HG02678 (cell line): ENCODE measurements around the gene CDH16.
A peak's percentile ranks its signal among the peaks of the same experiment; 100 is the strongest.

Experiments used
- ATAC-seq: cut with Tn5 transposase; IDR thresholded peaks from one replicate; pipeline ENCODE4 v1.9.1; 2021; ENCODE audit warnings: mild to moderate bottlenecking, moderate library complexity; ENCODE audit not compliant: unreplicated experiment

The CDH16 gene

DNA sequence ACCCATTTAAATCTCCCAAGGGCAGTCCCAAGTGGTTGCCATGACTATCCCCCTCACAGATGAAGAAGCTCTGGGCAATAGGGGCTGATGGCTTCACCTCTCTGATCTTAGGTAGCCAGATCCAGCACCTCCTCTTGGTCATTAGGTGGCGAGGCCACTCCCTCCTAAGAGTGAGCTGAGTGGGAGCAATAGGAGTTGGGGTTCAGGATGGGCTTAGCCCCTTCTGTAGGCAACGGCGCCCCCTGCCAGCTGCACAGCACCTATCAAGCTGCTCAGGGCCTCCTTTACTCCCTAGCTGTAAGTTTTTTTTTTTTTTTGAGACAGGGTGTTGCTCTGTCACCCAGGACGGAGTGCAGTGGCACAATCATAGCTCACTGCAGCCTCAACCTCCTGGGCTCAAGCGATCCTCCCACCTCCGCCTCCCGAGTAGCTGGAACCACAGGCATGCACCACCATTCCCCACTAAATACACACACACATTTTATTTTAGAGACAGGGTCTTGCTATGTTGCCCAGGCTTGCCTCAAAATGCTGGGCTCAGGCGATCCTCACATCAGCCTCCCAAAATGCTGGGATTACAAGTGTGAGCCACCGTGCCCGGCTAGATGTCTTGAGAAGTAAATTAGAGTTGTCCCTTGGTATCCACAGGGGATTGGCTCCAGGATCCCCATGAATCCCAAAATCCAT is 10.2 kb upstream of the CDH16 start:
- no peak for ATAC-seq

DNA sequence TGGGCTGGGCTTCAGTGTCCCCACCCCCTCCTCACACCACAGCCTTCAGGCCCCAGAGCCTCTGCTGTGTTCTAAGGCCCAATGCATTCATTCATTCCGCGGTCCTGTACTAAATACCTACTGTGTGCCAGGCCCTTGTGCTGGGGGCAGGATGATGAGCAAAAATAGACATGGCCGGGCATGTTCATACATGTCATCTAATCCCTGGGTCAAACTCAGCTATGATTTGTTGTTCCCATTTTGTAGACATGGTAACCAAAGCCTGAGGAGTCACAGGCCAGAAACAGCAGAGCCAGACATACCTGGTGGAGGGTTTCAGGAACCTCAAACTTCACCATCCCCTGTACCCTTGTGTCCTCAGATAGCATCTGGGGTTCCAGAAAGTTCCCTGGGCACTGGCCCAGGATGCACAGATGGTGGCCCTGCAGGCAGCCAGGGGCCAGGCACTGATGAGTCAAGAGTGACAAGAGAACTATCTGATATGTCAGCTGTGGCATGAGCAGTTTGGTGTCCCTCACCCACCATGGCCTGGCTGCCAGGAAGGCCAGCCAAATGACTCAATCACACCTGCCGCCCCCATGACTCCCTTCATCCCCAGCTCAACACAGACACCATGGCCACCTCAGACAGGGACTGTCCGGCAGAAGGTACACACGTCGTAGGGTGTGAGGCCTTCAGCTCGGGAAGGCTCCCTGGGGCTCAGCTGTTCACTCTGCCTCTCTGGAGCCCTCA is 9.4 kb upstream of the CDH16 start:
- ATAC-seq: no peak

DNA sequence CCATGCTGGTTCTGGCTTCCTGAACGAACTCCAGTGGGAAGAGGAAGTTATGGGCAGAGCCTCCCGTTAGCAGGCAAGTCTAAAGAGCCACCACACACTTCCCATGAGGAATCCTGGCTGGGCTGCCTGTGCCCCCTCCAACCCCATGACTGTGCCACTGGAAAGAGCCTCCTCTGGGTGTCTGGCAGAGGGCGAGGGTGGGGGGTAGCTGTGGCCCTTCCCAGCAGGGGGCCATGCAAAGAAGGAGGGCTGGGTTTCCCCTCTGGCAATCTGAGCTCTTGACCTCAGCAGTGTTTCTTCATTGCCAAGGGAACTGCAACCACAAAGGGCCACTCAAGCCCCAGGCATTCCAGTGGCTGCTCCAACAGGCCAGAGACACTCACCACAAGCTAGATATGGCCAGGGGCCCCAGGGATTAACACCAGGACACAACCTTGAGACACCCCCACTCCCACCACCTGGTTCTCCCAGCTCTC is 8.3 kb upstream of the CDH16 start:
- no peak for ATAC-seq

DNA sequence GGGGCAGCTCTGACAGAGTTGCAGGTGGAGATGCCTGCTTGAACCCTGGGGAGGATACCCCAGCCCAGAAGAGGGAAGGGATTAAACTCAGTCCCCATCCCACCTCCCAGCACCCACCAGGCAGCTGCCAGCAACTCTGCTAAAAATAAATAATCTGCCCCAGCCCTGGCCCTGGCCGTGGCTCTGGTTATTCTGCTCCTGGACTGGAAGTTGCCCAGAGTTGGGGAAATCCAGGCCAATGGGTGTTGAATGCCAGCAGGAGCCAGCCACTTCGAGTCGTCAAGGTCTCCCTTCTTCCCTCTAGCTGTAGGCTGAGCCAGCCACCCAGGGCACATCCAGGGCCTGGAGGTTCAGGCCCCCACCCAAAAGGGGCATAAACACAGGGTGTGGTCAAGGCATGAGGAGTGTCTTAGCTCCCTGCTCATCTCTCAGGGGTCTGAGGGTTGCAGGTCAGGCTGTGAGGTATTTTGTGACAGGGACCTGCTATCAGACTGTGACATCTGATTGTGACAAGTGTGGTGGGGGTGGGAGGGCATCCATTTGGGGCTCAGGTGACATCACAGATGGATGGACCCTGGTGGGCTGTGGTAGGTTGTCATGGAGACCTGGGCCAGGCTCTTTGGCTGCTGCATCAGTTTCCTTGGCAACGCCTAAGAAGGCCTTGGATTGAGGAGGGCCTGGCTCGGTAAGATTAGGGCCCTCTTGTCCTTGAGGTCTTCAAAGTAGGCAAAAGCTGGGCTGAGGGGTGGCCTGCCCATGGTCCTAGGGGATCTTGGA is 7.7 kb upstream of the CDH16 start:
- no peak for ATAC-seq

DNA sequence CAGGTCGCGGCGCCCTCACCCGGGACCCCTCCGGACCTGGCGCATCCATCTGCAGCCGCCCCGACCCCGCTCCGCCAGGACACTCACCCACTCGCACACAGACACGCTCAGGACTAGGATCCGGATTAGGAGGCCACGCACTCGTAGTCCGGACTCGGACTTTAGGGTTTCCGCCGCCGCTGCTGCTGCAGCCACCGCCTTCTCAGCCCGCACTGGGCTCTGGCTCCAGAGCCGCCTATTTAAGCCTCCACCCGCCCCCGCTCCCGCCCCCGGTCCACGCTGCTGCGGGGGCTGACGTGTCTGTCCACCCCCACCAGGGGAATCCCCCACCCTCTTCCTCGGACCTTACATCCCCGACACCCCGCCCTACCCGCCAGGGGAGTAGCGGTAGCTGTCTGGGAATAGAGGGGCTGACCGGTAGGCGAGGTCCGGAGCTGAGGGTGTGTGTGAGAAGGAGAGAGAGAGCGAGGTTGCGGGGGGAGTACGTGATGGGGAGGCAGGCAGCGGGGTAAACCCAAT is 6.7 kb upstream of the CDH16 start, which contains the start of gene RRAD:
Gene RRAD, minus strand, starts transcription at position 214 of the 519 bp plus-strand sequence. CDS start 356 bp downstream, outside the sequence.
- peak; percentile 24 for ATAC-seq

DNA sequence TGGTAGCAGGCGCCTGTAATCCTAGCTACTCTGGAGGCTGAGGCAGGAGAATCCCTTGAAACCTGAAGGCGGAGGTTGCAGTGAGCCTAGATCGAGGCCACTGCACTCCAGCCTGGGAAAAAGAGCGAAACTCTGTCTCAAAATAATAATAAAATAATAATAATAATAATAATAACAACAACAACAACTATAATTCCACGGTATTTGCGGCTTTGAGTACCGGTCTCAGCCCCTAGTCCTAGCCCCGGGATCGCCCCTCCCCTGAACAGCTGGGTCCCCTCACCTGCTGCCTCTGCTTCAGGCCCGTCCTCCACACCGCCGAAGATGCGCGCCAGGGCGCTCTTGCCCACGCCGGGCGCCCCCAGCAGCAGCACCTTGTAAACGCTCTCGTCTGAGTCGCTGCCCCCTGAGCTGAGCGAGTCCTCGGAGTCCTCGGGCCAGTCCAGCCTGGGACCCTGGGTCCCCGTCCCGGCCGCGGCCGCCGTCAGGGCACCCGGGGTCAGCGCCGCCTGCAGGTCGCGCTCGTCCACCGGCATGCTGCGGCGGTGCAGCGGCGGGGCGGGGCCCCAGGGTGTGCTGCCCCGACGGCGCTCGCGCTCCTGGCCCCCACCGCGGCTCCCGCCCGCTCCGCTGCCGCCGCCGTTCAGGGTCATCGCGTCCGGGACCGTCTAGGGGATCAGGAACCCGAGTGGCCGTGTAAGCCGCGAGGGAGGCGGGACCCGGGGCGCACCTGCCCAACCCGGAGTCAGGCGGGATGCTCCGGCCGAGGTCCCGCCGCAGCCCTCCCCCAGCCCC is 6.0 kb upstream of the CDH16 start:
- peak; percentile 47 for ATAC-seq

DNA sequence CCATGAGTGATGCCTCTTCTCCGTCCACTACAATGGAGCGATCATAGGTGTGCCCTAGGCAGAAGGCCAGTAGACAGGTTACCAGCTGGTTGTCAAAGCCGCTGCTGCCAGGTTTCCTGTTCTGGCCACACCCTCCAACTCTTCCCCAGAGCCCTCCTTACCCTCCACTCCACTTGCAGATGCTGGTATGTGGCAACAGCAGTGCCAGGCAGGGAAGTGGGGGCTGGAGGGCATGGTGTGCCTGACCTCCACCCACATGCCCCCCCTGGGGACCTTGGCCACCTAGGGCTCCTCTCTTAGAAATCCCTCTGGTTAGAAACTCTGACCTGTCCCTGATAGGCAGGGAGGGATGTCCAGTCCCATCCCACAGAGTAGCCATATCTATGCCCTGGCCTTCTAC is 5.2 kb upstream of the CDH16 start:
- ATAC-seq: no peak

DNA sequence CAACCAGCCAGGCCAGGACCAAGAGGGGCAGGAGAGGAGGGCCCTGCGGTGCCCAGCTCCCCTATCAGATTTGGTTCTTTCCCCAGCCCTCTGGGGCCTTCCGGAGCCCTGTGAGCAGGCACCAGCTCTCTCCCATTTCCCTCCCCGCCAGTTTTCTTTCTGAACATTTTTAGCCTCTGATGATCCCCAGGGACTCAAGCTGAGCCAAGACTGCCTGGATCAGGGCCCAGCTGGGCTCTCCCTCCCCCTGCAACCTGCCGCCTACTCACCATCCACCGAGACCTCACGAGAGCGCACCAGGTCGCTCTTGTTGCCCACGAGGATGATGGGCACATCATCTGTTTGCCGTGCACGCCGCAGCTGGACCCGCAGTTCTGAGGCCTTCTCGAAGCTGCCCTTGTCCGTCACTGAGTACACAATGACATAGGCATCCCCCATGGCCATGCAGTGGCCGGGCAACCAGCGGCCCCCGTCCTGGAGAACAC is 4.6 kb upstream of the CDH16 start:
- ATAC-seq: no peak

DNA sequence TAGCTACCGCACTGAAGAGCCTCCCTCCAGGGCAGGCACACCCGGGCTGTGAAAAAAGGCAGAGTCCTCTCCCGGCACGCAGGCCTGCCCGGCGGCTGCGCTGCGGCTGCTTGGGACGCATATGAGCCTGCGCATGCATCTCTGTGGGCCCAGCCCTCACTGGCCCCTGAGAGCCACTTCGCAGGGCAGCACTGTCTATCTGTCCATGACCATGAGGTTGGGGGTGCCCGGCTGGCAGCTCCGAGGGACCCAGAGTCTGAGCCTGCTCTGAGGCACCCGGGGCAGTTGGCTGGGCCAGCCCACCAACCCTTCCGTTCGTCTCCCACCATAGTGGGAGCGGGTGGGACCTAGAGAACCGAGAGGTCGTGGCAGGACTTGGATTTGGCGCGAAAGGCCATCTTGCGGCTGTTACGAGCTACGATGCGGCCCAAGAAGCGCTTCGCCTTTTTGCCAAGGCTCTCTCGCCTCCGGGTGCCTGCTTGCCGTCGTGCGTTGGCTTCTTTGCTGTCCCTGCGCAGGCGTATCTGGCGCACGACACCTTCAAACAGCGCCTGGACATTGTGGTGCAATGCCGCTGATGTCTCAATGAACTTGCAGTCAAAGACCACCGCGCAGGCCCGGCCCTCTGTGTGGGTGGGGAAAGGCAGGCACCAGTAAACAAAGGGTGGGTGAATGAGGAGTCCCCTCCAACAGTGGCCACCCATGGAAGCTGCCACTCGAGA is 3.2 kb upstream of the CDH16 start:
- no peak for ATAC-seq

DNA sequence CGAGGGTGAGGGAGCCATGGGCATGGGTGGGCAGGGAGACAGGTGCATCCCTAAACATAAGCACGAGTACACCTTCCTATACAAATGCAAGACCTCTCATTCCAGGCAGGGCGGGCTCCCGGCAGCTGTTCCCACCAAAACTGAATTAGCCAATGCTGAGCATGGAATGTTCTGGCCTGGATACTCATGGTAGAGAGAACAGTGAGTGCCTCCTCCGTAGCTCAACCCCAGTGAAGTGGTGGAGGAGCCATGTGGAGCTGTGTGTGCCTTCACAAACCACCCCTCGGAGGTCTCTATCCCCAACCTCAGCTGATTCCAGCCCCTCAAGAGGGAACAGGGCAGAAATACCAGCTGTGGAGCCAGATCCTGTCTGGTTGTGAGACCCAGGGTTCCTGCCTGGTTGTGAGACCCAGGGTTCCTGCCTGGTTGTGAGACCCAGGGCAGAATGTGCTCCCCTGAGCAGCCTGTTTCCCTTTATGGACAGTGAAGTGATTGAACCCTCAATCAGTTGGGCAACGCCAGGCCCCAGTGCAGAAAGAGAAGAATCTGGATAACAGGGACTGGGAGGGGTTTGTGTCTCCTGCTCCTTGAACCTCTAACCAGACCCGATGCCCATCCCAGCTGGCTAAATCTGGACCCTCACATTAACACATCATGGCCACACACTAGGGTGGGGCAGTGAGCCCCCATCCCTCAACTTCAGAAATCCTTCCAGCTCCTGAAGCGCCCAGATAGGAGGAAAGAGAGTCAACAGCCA is 2.4 kb upstream of the CDH16 start:
- no peak for ATAC-seq

DNA sequence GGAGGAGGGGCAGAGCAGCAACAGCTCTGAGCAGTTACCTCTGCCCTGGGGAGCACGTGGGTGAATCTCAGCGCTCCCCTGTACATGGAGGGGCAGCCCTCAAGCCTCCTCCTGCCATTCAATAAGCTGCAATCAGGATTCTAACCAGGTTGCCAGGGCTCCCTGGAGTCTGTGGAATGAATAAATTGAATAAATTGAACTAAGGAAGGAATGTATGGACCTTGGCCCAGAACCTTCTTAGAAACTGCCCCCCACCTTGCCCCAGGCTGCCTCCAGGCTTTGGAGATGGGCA is 1.6 kb upstream of the CDH16 start:
- ATAC-seq: no peak

DNA sequence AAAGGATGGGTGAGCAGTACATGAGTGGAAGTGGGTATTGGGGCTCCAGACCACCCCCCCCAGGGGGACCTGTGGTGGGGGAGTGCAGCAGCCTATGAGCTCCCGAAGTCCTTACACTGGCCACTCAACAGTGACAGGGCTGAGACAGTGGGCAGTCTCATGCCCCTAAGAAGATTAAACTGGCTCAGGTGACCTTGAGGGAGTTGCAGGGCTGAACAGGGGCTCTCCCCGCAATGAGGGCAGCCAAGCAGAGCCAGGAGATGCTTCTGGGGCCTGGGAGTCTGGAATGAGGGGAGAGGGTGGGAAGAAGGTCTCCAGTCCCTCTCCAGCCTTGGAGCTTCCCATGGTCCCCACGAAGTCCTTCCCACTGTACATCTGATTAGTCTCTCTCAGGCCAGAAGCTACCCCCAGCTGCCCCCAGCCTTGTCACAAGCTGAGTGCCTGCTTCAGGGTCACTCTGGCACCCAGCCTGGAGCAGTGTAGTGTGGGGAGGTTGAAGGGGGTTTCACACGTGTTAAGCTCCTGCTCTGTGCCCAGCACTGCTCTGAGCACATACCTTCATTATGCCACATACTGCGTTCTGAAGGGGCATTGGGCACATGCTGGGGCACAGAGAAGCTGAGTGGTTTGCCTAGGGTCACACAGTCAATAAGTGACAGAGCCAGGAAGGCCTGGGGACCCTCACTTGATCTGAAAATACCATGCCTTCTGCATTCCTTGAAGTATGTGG is 1.0 kb upstream of the CDH16 start:
- ATAC-seq: no peak

DNA sequence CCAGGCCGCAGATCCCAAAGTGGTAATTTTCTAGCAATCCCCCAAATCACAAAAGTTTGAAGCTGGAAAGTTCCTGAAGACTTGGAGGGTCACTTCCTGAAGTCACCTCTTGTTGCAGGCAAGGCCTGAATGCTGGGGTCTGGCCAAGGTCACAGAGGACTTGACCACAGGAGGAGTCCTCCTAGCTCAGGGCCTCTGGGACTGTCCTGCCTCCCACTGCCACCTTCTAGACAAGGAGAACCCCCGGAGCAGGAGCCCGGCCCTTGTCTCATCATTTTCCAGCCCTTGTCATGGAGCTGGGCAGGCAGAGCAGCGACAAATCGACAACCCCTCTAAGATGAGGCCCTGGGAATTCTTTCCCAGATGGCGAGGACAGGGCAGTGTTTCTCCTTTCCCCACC is 330 bp downstream of the CDH16 start:
- no peak for ATAC-seq

DNA sequence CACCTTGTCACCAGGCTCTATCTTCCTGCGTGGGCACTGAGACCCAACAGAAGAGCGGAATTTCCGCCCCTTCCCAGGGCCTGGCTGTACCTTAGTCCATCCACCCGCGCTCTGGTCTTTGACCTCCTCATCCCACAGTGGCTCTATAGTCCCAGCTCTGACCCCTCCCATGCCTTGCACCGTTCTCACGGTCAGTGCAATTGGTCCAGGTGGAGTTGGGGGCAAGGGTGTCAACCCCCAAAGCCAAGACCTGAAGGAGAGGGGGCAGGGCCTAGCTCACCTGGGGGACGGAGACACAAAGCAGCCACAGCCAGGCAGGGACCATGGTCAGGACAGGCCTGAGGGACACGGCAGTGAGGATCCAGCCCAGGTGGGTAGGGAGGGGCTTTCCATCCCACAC is 944 bp downstream of the CDH16 start:
- ATAC-seq: no peak

DNA sequence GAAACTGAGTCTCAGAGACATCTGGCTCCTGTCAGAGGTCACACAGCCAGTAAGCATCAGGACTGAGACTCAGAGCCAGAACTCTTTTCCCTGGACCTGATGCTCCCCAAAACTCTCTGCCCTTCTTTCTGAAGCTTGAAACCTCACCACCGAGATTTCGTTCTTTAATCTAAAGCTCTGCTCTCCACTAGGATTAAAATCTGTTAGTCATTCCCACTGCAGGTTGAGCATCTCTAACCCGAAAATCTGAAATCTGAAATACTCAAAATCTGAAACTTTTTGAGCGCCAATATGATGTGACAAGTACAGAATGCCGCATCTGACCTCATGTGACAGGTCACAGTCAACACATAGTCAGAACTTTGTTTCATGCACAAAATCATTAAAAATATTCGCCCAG is 2.2 kb downstream of the CDH16 start:
- ATAC-seq: no peak

DNA sequence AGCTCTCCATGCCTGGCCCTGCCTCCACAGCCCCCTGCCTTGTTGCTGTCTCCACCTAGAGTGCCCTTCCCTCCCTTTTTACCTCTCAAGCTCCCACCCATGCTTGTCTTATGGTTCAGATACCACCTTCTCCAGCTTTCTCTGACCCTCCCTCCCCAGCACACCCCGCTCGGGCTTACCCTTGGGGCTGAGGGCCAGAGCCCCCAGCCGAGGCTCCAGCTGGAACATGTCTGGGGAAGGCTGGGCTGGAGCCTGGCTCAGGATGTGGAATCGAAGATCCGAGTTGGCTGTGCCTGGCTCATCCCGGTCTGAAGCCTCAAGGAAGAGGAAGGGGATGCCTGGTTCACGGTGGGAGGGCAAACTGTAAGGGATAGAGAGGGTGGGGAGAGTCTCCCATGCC is 3.6 kb downstream of the CDH16 start:
- no peak for ATAC-seq

DNA sequence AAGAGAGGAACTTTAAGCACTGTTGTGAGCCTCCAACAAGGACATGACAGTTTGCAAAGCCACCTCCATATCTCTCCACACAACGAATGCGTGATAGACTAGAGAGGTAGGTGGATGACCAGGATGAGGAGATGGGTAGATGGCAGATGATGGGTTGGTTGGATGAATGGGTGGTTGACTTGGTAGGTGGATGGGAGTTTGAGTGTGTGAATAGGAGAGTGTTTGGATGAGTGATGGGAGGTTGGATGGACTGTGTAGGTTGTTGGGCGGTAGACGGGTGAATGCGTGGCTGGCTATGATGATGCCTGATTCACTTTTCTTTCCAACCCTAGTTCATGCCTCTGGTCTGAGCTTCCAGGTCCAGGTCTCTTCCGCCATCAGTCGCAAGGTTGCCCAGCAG is 4.1 kb downstream of the CDH16 start:
- no peak for ATAC-seq

DNA sequence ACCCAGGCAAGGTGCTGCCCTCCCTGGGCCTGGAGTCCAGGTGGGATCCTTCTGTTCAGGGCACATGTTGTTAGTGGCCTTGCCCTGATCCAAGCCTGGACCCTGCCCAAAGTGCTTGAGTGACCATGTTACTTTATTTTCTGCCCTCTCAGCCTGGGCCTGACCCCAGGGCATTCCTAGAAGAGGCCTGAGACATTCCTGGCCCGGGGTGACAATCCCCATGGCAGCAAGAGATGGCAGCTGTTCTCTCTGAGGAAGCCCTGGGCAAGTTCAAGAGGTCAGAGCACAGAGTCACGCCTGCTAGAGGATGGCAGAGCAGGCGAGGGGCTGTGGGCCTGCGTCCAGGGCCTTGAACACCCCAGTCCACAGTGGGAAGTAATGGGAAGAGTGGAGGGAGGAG is 5.0 kb downstream of the CDH16 start:
- ATAC-seq: no peak

DNA sequence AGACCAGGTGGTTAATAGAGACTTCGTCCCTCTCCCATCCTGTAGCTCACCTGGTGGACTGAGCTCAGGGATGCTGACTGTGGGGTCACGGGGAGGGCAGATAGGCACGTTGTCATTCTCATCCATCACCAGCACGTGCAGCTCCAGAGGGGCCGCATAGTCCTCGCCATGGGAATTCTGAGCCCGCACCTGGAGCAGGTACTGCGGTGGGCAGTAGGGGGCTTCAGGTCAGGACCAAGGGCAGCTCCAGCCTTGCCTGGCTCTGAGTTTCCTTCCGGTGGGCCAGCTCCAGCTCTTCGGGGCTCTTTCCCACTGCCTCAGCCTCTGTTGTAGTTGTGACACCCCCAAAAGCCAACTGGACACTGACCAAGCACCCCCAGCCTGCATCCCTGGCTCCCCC is 5.6 kb downstream of the CDH16 start:
- ATAC-seq: no peak
